ENCODE measurements around the gene FBXO47.
A peak's percentile ranks its signal among the peaks of the same experiment; 100 is the strongest.

Gene FBXO47

GRCh38 chr17:38967290-38967738, at the start of gene FBXO47:
FBXO47 (minus strand) TSS chr17:38967403; CDS start chr17:38963025, 4,378 bp downstream.
- no peak for DNase-seq

GRCh38 chr17:39016193-39017153, 49.3 kb upstream of the FBXO47 start:
- no peak for DNase-seq

- DNase-seq = no peak
These were observed 48.3 kb upstream of the FBXO47 start for GRCh38 chr17:39015546-39015935.

GRCh38 chr17:39014795-39015545, 47.8 kb upstream of the FBXO47 start:
- no peak for DNase-seq

GRCh38 chr17:39014044-39014794, 47.0 kb upstream of the FBXO47 start:
- DNase-seq = no peak

- DNase-seq = no peak
These were observed 45.5 kb upstream of the FBXO47 start for GRCh38 chr17:39012725-39013124.

- DNase-seq = no peak
These were observed 44.8 kb upstream of the FBXO47 start for GRCh38 chr17:39011907-39012468.

- DNase-seq = no peak
These were observed 42.4 kb upstream of the FBXO47 start for GRCh38 chr17:39009581-39010001.

- DNase-seq = no peak
These were observed 41.4 kb upstream of the FBXO47 start for GRCh38 chr17:39008633-39009032.

GRCh38 chr17:39002991-39003715, 36.0 kb upstream of the FBXO47 start:
- DNase-seq = no peak

GRCh38 chr17:39001703-39002637, 34.8 kb upstream of the FBXO47 start:
- DNase-seq = no peak

GRCh38 chr17:39000021-39000601, 32.9 kb upstream of the FBXO47 start:
- DNase-seq = no peak

- DNase-seq = no peak
These were observed 29.6 kb upstream of the FBXO47 start for GRCh38 chr17:38996660-38997337.

- DNase-seq = no peak
These were observed 26.8 kb upstream of the FBXO47 start for GRCh38 chr17:38994026-38994425.

GRCh38 chr17:38984666-38985065, 17.5 kb upstream of the FBXO47 start:
- DNase-seq = no peak

GRCh38 chr17:38982858-38983746, 15.9 kb upstream of the FBXO47 start:
- DNase-seq = peak; percentile 61

GRCh38 chr17:38981636-38982035, 14.4 kb upstream of the FBXO47 start:
- DNase-seq = no peak

- DNase-seq = no peak
These were observed 13.5 kb upstream of the FBXO47 start for GRCh38 chr17:38980490-38981217.

Data from NCI-H1092 treated with DMSO at 0.1 percent for 48 hours (cell line).